Astrocyte of the spinal cord (primary cell): ENCODE results near the gene TAS2R39.
"Not testable (repeated sequence)": the region's sequence is repeated elsewhere in the genome, so short reads cannot be mapped to it uniquely, and the experiment has no call there.

Experiments
- DNase-seq: peaks from one replicate; pipeline ENCODE4 v3.0.0; 2011; ENCODE audit warnings: low read depth, low spot score
- H3K4me3 ChIP-seq: 2 replicates; pipeline ENCODE4 v1.5.1; 2011; ENCODE audit warnings: low read depth, mild to moderate bottlenecking, low read length, moderate library complexity
- CTCF ChIP-seq: IDR thresholded peaks from 2 replicates; pipeline ENCODE4 v1.5.1; 2012; ENCODE audit warnings: low read depth, mild to moderate bottlenecking, low read length, inconsistent platforms
- in situ Hi-C: cut with HindIII; loops from 2 replicates; pipeline ENCODE4 v1.10.0; 2017; ENCODE audit warnings: low sequenced_read_pairs

The TAS2R39 gene

GRCh38 chr7:143199040-143199439, 15.8 kb downstream of the TAS2R39 start:
- DNase-seq, result no peak
- no peak overlapping the region for H3K4me3 ChIP-seq
- no peak for TF ChIP-seq CTCF
- in situ Hi-C loops, result no loop called here

GRCh38 chr7:143202161-143202560, 18.9 kb downstream of the TAS2R39 start:
- TF ChIP-seq CTCF, result no peak
- no peak for DNase-seq
- H3K4me3 ChIP-seq, result no peak overlapping the region
- in situ Hi-C loops, result no loop called here

GRCh38 chr7:143203386-143203785, 20.2 kb downstream of the TAS2R39 start:
- TF ChIP-seq CTCF, result no peak
- in situ Hi-C loops, result no loop called here
- no peak for DNase-seq
- H3K4me3 ChIP-seq, result no peak overlapping the region

- in situ Hi-C loops, result no loop called here
- no peak overlapping the region for H3K4me3 ChIP-seq
- TF ChIP-seq CTCF, result no peak
- no peak for DNase-seq
Observed at GRCh38 chr7:143205560-143206293, 22.5 kb downstream of the TAS2R39 start.

GRCh38 chr7:143210541-143210940, 27.3 kb downstream of the TAS2R39 start:
- no peak for TF ChIP-seq CTCF
- in situ Hi-C loops, result no loop called here
- DNase-seq, result no peak
- H3K4me3 ChIP-seq, result no peak overlapping the region

GRCh38 chr7:143213478-143213877, 30.3 kb downstream of the TAS2R39 start:
- H3K4me3 ChIP-seq, in situ Hi-C loops, DNase-seq: not testable (repeated sequence)

- H3K4me3 ChIP-seq, result no peak overlapping the region
- peak; percentile 87 for DNase-seq
- in situ Hi-C loops, result no loop called here
- peak; percentile 99 for TF ChIP-seq CTCF
Observed at GRCh38 chr7:143214789-143215679, 31.8 kb downstream of the TAS2R39 start.
